Smooth muscle cell (in vitro differentiated cells): Measurements from ENCODE around the gene CALHM6. TPM values are rescaled to one million over a fixed set of nuclear protein-coding genes. Genes with fewer than 3 reads are reported as not detected.

Experiments used
- DNase-seq: peaks from one replicate; lab custom pipeline; 2025; ENCODE audit not compliant: unreplicated experiment; lab: John Stamatoyannopoulos, UW
- H2AFZ ChIP-seq: fragments of 200-600 bp; sonication (generic); 2 replicates; pipeline ENCODE4 v1.6.0; 2016; ENCODE audit warnings: antibody characterized with exemption, low read depth, mild to moderate bottlenecking
- H3F3A ChIP-seq: fragments of 200-600 bp; sonication (generic); 2 replicates; pipeline ENCODE4 v1.6.0; 2017; ENCODE audit warnings: antibody characterized with exemption, low read depth
- H3K27ac ChIP-seq: fragments of 200-600 bp; sonication (generic); 2 replicates; pipeline ENCODE4 v1.5.1; 2016; ENCODE audit warnings: low read depth, mild to moderate bottlenecking
- H3K27me3 ChIP-seq: fragments of 200-600 bp; sonication (generic); 2 replicates; pipeline ENCODE4 v1.6.1; 2016; ENCODE audit warnings: low read depth, mild to moderate bottlenecking
- H3K36me3 ChIP-seq: fragments of 200-600 bp; sonication (generic); 2 replicates; pipeline ENCODE4 v1.5.1; 2016; ENCODE audit warnings: low read depth
- H3K4me1 ChIP-seq: fragments of 200-600 bp; sonication (generic); 2 replicates; pipeline ENCODE4 v1.5.1; 2016; ENCODE audit warnings: low read depth
- H3K4me2 ChIP-seq: fragments of 200-600 bp; sonication (generic); 2 replicates; pipeline ENCODE4 v1.6.0; 2016; ENCODE audit warnings: mild to moderate bottlenecking
- H3K4me3 ChIP-seq: fragments of 200-600 bp; sonication (generic); 2 replicates; pipeline ENCODE4 v1.5.1; 2016; ENCODE audit warnings: mild to moderate bottlenecking
- H3K79me2 ChIP-seq: fragments of 200-600 bp; sonication (generic); 2 replicates; pipeline ENCODE4 v1.6.0; 2016; ENCODE audit warnings: low read depth, mild to moderate bottlenecking
- H3K9ac ChIP-seq: fragments of 200-600 bp; sonication (generic); 2 replicates; pipeline ENCODE4 v1.6.0; 2016; ENCODE audit warnings: low read depth
- H3K9me3 ChIP-seq: fragments of 200-600 bp; sonication (generic); replicated peaks from 2 replicates; pipeline ENCODE4 v1.5.1; 2016; ENCODE audit warnings: low read depth
- H4K20me1 ChIP-seq: fragments of 200-600 bp; sonication (generic); 2 replicates; pipeline ENCODE4 v1.6.0; 2016; ENCODE audit warnings: low read depth
- CTCF ChIP-seq: fragments of 200-600 bp; sonication (generic); IDR thresholded peaks from 2 replicates; pipeline ENCODE4 v1.5.1; 2017; ENCODE audit warnings: borderline replicate concordance, mild to moderate bottlenecking, antibody characterized with exemption; ENCODE audit not compliant: insufficient read depth, poor library complexity, severe bottlenecking
- WGBS: methylation state at CpG from one replicate; pipeline ENCODE4 v1.1.7; 2016; ENCODE audit warnings: low lambda C conversion rate; 5-methylcytosine and 5-hydroxymethylcytosine counted together
- polyA plus RNA-seq: library from polyadenylated mRNA; unstranded; fragments of >200 nt; fragmentation: Nextera tagmentation; extraction: Ambion mirVana; gene quantifications from 2 replicates; pipeline ENCODE4 v1.2.1, GENCODE V29; 2016
- total RNA-seq: library from RNA; depleted of rRNA; stranded (reverse); fragments of >200 nt; gene quantifications from 2 replicates; pipeline ENCODE4 v1.2.3, GENCODE V29; 2014

CALHM6 gene
- total and polyA plus RNA-seq, 2 experiments from 2014 or later = 4.6 to 5.1 TPM

- peaks cover 7% of the 10 kb centered on the region for H3K4me1 ChIP-seq
- H3K9me3 ChIP-seq = no peaks in the 10 kb centered on the region
- H3K9ac ChIP-seq = no peak overlapping the region
- H2AFZ ChIP-seq = no peak overlapping the region
- H4K20me1 ChIP-seq = no peaks in the 10 kb centered on the region
- TF ChIP-seq CTCF = no peak
- DNase-seq = no peak
- H3F3A ChIP-seq = peaks cover 6% of the 10 kb centered on the region
- no peak overlapping the region for H3K4me2 ChIP-seq
- WGBS = 85% methylated on average over 9 of the region's 9 CpGs
- no peak overlapping the region for H3K27ac ChIP-seq
- no peak overlapping the region for H3K4me3 ChIP-seq
- H3K27me3 ChIP-seq = no peaks in the 10 kb centered on the region
- no peaks in the 10 kb centered on the region for H3K36me3 ChIP-seq
- H3K79me2 ChIP-seq = no peaks in the 10 kb centered on the region
Observed at GRCh38 chr6:116450769-116451740, 10.1 kb upstream of the CALHM6 start.

- no peak overlapping the region for H3K4me3 ChIP-seq
- no peaks in the 10 kb centered on the region for H3K36me3 ChIP-seq
- DNase-seq = no peak
- H3K9ac ChIP-seq = no peak overlapping the region
- peaks cover 3% of the 10 kb centered on the region for H3K4me1 ChIP-seq
- no peak overlapping the region for H2AFZ ChIP-seq
- H3K27ac ChIP-seq = no peak overlapping the region
- no peaks in the 10 kb centered on the region for H3K79me2 ChIP-seq
- no peaks in the 10 kb centered on the region for H3K9me3 ChIP-seq
- H4K20me1 ChIP-seq = no peaks in the 10 kb centered on the region
- peaks cover 6% of the 10 kb centered on the region for H3F3A ChIP-seq
- no peaks in the 10 kb centered on the region for H3K27me3 ChIP-seq
- H3K4me2 ChIP-seq = no peak overlapping the region
- no peak for TF ChIP-seq CTCF
Observed at GRCh38 chr6:116451916-116452315, 9.3 kb upstream of the CALHM6 start.

GRCh38 chr6:116452531-116452930 is 8.6 kb upstream of the CALHM6 start:
- no peak overlapping the region for H3K4me3 ChIP-seq
- no peaks in the 10 kb centered on the region for H3K27me3 ChIP-seq
- no peak overlapping the region for H3K9ac ChIP-seq
- H3K4me1 ChIP-seq = no peaks in the 10 kb centered on the region
- no peak overlapping the region for H3K27ac ChIP-seq
- H3K4me2 ChIP-seq = no peak overlapping the region
- 93% methylated on average over 2 of the region's 2 CpGs for WGBS
- DNase-seq = no peak
- TF ChIP-seq CTCF = no peak
- H4K20me1 ChIP-seq = no peaks in the 10 kb centered on the region
- H3K36me3 ChIP-seq = no peaks in the 10 kb centered on the region
- no peaks in the 10 kb centered on the region for H3K79me2 ChIP-seq
- no peaks in the 10 kb centered on the region for H3K9me3 ChIP-seq
- H2AFZ ChIP-seq = no peak overlapping the region
- H3F3A ChIP-seq = peaks cover 6% of the 10 kb centered on the region
